H1 (cell line): ENCODE results near the gene DCUN1D4. TPM values are rescaled to one million over a fixed set of nuclear protein-coding genes. Genes with fewer than 3 reads are reported as not detected.

Experiments
- CTCF ChIA-PET: fragments of 300-600 bp; sonication (Branson Sonifier 250); formaldehyde crosslinking; loops from one replicate; lab custom pipeline; 2021; ENCODE audit not compliant: partially characterized antibody; lab: Charles Lee
- POLR2A ChIA-PET: fragments of 300-600 bp; sonication (Branson Sonifier 250); formaldehyde crosslinking; loops from one replicate; lab custom pipeline; 2021; ENCODE audit warnings: inconsistent platforms; ENCODE audit not compliant: partially characterized antibody; lab: Charles Lee
- DNase-seq, 2 experiments: peaks; one replicate each; pipeline versions ENCODE4 v3.0.0 to v3.0.0-alpha.2; 2010 to 2022; ENCODE audit warnings: low spot score in 2 of 2, low read depth in 1 of 2, mixed read lengths in 1 of 2
- FAIRE-seq: peaks from 2 replicates; lab custom pipeline; 2011; peaks lifted over from hg19 to GRCh38; lab: Jason Lieb, UNC
- H2AFZ ChIP-seq: 2 replicates; pipeline ENCODE4 v1.8.1; 2012; ENCODE audit warnings: low read length, inconsistent platforms
- H2AK5ac ChIP-seq: 2 replicates; pipeline ENCODE4 v1.6.1; 2013; ENCODE audit warnings: low read depth, low read length
- H2BK120ac ChIP-seq: replicated peaks from 2 replicates; pipeline ENCODE3; 2013; ENCODE audit warnings: low read depth, low read length, inconsistent platforms
- H2BK12ac ChIP-seq: 2 replicates; pipeline ENCODE4 v1.6.1; 2013; ENCODE audit warnings: low read depth, low read length
- H2BK15ac ChIP-seq: 2 replicates; pipeline ENCODE4 v1.6.1; 2013; ENCODE audit warnings: low read length
- H2BK20ac ChIP-seq: 2 replicates; pipeline ENCODE4 v1.6.1; 2013; ENCODE audit warnings: low read length
- H2BK5ac ChIP-seq: 2 replicates; pipeline ENCODE4 v1.6.1; 2013; ENCODE audit warnings: low read depth, low read length
- H3K14ac ChIP-seq: 2 replicates; pipeline ENCODE4 v1.6.1; 2013; ENCODE audit warnings: inconsistent platforms; ENCODE audit not compliant: insufficient read length
- H3K18ac ChIP-seq: 2 replicates; pipeline ENCODE4 v1.6.1; 2013; ENCODE audit warnings: low read length; ENCODE audit errors: extremely low read depth
- H3K23ac ChIP-seq: 2 replicates; pipeline ENCODE4 v1.6.1; 2013; ENCODE audit warnings: inconsistent platforms; ENCODE audit not compliant: insufficient read length
- H3K23me2 ChIP-seq: 2 replicates; pipeline ENCODE4 v1.6.1; 2013; ENCODE audit warnings: low read depth, low read length
- H3K27ac ChIP-seq: 2 replicates; pipeline ENCODE4 v1.6.1; 2011; ENCODE audit warnings: low read depth, low read length, inconsistent platforms
- H3K27me3 ChIP-seq, 4 experiments: replicated peaks in 1 of 4; 1 replicate in 1 of 4; 2 replicates in 3 of 4; pipeline versions ENCODE4 v1.6.1 to v1.8.1; 2011 to 2013; ENCODE audit warnings: low read length in 3 of 4, mild to moderate bottlenecking in 3 of 4, inconsistent platforms in 2 of 4, mixed read lengths in 2 of 4, moderate library complexity in 1 of 4; ENCODE audit not compliant: control insufficient read depth in 3 of 4, insufficient read depth in 3 of 4; ENCODE audit errors: extremely low read depth in 1 of 4
- H3K36me3 ChIP-seq, 4 experiments: 2 replicates each; pipeline versions ENCODE4 v1.6.1 to v1.8.1; 2011 to 2013; ENCODE audit warnings: mild to moderate bottlenecking in 4 of 4, low read length in 3 of 4, moderate library complexity in 2 of 4, control low read depth in 1 of 4, inconsistent platforms in 1 of 4; ENCODE audit not compliant: insufficient read depth in 4 of 4, control insufficient read depth in 2 of 4
- H3K4ac ChIP-seq: replicated peaks from 2 replicates; pipeline ENCODE3; 2013; ENCODE audit warnings: low read length, low read depth, mixed read lengths, inconsistent platforms; ENCODE audit not compliant: insufficient read length
- H3K4me1 ChIP-seq, 4 experiments: replicated peaks in 1 of 4; 1 replicate in 1 of 4; 2 replicates in 3 of 4; pipeline versions ENCODE4 v1.6.1 to v1.8.1; 2011 to 2013; ENCODE audit warnings: low read length in 3 of 4, inconsistent platforms in 2 of 4, mixed read lengths in 1 of 4; ENCODE audit not compliant: insufficient read depth in 4 of 4, control insufficient read depth in 3 of 4
- H3K4me2 ChIP-seq, 2 experiments: 2 replicates each; pipeline versions ENCODE4 v1.6.1 to v1.8.1; 2011 to 2013; ENCODE audit warnings: low read depth in 2 of 2, low read length in 2 of 2, control low read depth in 1 of 2, inconsistent platforms in 1 of 2, mild to moderate bottlenecking in 1 of 2; ENCODE audit not compliant: insufficient read depth in 1 of 2
- H3K4me3 ChIP-seq, 4 experiments: fragments of 200-600, 300-600 bp in 1 of 4; sonication (generic), shearing (Covaris generic), sonication (Bioruptor Twin) in 1 of 4; 2 replicates each; pipeline versions ENCODE4 v1.5.1 to v1.8.1; 2011 to 2016; ENCODE audit warnings: low read length in 4 of 4, low read depth in 3 of 4, control low read depth in 2 of 4, inconsistent platforms in 2 of 4, mild to moderate bottlenecking in 2 of 4, mixed read lengths in 1 of 4, moderate library complexity in 1 of 4; ENCODE audit not compliant: insufficient read depth in 2 of 4; ENCODE audit errors: extremely low read depth in 1 of 4
- H3K56ac ChIP-seq: replicated peaks from 2 replicates; pipeline ENCODE3; 2013; ENCODE audit warnings: low read depth, mild to moderate bottlenecking, mixed read lengths, low read length, inconsistent platforms; ENCODE audit not compliant: insufficient read length
- H3K79me1 ChIP-seq: 2 replicates; pipeline ENCODE4 v1.6.1; 2013; ENCODE audit warnings: low read depth, low read length, control low read depth
- H3K79me2 ChIP-seq, 2 experiments: 2 replicates each; pipeline versions ENCODE4 v1.6.1 to v1.8.1; 2012 to 2013; ENCODE audit warnings: low read length in 2 of 2, mild to moderate bottlenecking in 2 of 2, inconsistent platforms in 1 of 2; ENCODE audit not compliant: insufficient read depth in 2 of 2, control insufficient read depth in 1 of 2
- H3K9ac ChIP-seq, 4 experiments: replicated peaks in 1 of 4; 1 replicate in 1 of 4; 2 replicates in 3 of 4; pipeline versions ENCODE4 v1.6.1 to v1.8.1; 2011 to 2013; ENCODE audit warnings: low read depth in 3 of 4, low read length in 3 of 4, control low read depth in 2 of 4, mild to moderate bottlenecking in 2 of 4, moderate library complexity in 2 of 4, inconsistent platforms in 1 of 4; ENCODE audit errors: extremely low read depth in 1 of 4
- H3K9me3 ChIP-seq, 2 experiments: 2 replicates each; pipeline versions ENCODE4 v1.6.1 to v1.8.1; 2012 to 2013; ENCODE audit warnings: mild to moderate bottlenecking in 2 of 2, moderate library complexity in 2 of 2, control low read depth in 1 of 2, inconsistent platforms in 1 of 2, low read depth in 1 of 2, low read length in 1 of 2, mixed read lengths in 1 of 2; ENCODE audit not compliant: insufficient read depth in 2 of 2
- H4K20me1 ChIP-seq, 2 experiments: replicated peaks in 1 of 2; 2 replicates each; pipeline versions ENCODE3 to v1.8.1; 2011 to 2013; ENCODE audit warnings: inconsistent platforms in 2 of 2, low read length in 2 of 2, mild to moderate bottlenecking in 1 of 2; ENCODE audit not compliant: insufficient read depth in 2 of 2, control insufficient read depth in 1 of 2
- H4K5ac ChIP-seq: 2 replicates; pipeline ENCODE4 v1.6.1; 2013; ENCODE audit warnings: low read length, low read depth, mixed read lengths, inconsistent platforms; ENCODE audit not compliant: insufficient read length
- H4K8ac ChIP-seq: 2 replicates; pipeline ENCODE4 v1.8.0; 2013; ENCODE audit warnings: mild to moderate bottlenecking, moderate library complexity, low read length, inconsistent platforms; ENCODE audit not compliant: insufficient read depth; ENCODE audit errors: extremely low read depth
- H4K91ac ChIP-seq: replicated peaks from 2 replicates; pipeline ENCODE3; 2013; ENCODE audit warnings: low read length, mixed read lengths, inconsistent platforms; ENCODE audit not compliant: insufficient read length
- FOSL1 ChIP-seq: IDR thresholded peaks from 2 replicates; pipeline ENCODE4 v1.6.1; 2011; ENCODE audit warnings: mild to moderate bottlenecking, low read depth, low read length, moderate library complexity; ENCODE audit not compliant: insufficient read depth
- GABPA ChIP-seq: IDR thresholded peaks from 2 replicates; pipeline ENCODE4 v1.6.1; 2011; ENCODE audit warnings: mild to moderate bottlenecking, low read length, moderate library complexity, borderline replicate concordance; ENCODE audit not compliant: insufficient read depth
- HDAC6 ChIP-seq: IDR thresholded peaks from one replicate; pipeline ENCODE4 v1.7.1; 2012; ENCODE audit warnings: low read depth, mild to moderate bottlenecking, inconsistent platforms, low read length, moderate library complexity
- JUND ChIP-seq: IDR thresholded peaks from 2 replicates; pipeline ENCODE4 v1.6.1; 2011; ENCODE audit warnings: mild to moderate bottlenecking, improper control_type of control experiment, low read length
- RFX5 ChIP-seq: IDR thresholded peaks from 2 replicates; pipeline ENCODE4 v1.6.1; 2011; ENCODE audit warnings: low read depth, low read length, improper control_type of control experiment, borderline replicate concordance
- SP2 ChIP-seq: IDR thresholded peaks from 2 replicates; pipeline ENCODE4 v1.6.1; 2012; ENCODE audit warnings: mild to moderate bottlenecking, low read length, inconsistent platforms
- TEAD4 ChIP-seq: IDR thresholded peaks from 2 replicates; pipeline ENCODE4 v1.6.1; 2012; ENCODE audit warnings: low read depth, low read length, inconsistent platforms, mixed read lengths
- WGBS, 2 experiments: shearing (Covaris generic) in 1 of 2; methylation state at CpG; one replicate each; pipeline versions ENCODE4 v1.1.6 to v1.1.7; 2013 to 2015; ENCODE audit warnings: low lambda C conversion rate in 2 of 2, mixed read lengths in 2 of 2, inconsistent platforms in 1 of 2, low coverage in 1 of 2, missing lambda C conversion rate in 1 of 2; ENCODE audit not compliant: insufficient replicate concordance in 2 of 2, insufficient coverage in 1 of 2, insufficient read length in 1 of 2; ENCODE audit errors: extremely low coverage in 1 of 2, missing lambda C conversion rate in 1 of 2; 5-methylcytosine and 5-hydroxymethylcytosine counted together
- polyA plus RNA-seq, 7 experiments: library from polyadenylated mRNA; depleted of rRNA in 3 of 7; stranded (reverse) in 5 of 7; unstranded in 2 of 7; fragments of >200 nt in 5 of 7; fragments of 200-250 nt in 2 of 7; gene quantifications; 1 replicate in 5 of 7; 2 replicates in 1 of 7; 4 replicates in 1 of 7; pipeline versions ENCODE4 v1.2.1 to v1.2.3, GENCODE V29; 2011 to 2013; ENCODE audit warnings: missing spikeins in 2 of 7, mixed read lengths in 2 of 7
- total RNA-seq: library from RNA; stranded (reverse); fragmentation: NEBNext Ultra II Directional; extraction: Animal tissue kit (Norgen Biotek cat#: 25700); gene quantifications from 2 replicates; pipeline ENCODE4 v1.2.1, GENCODE V29; 2021

DCUN1D4 gene
- total and polyA plus RNA-seq, 2 of the 8 experiments (the other 6 are each of a cell fraction or from before 2014, with no cell fraction given) = 22.9 to 55.9 TPM

- Histone ChIP-seq H4K91ac (no peak overlapping the region), H3K23ac (no peak overlapping the region), H3K79me1 (peaks cover 6% of the 10 kb centered on the region), H3K18ac (no peak overlapping the region), H3K79me2 (peaks cover 6 to 59% of the 10 kb centered on the region in 2 experiments; a peak in 3 of 4 replicates), H3K27me3 (no peaks in the 10 kb centered on the region), H3K4me1 (peaks cover 0 to 4% (median 3%) of the 10 kb centered on the region in 4 experiments; a peak in 4 of 7 replicates), H3K27ac (no peak overlapping the region), H2BK15ac (no peak overlapping the region), H3K36me3 (peaks cover 7 to 39% (median 19%) of the 10 kb centered on the region in 4 experiments; a peak in 7 of 8 replicates), H3K23me2 (no peaks in the 10 kb centered on the region), H2BK12ac (no peak overlapping the region), H4K8ac (no peak overlapping the region; the same call in 1 of the 2 replicates), H3K56ac (no peak overlapping the region), H2BK20ac (no peak overlapping the region), H2AFZ (no peak overlapping the region), H3K14ac (no peak overlapping the region), H3K4ac (no peak overlapping the region), H2BK5ac (no peak overlapping the region), H2AK5ac (no peak overlapping the region), H3K4me3 (no peak overlapping the region), H3K4me2 (no peak overlapping the region), H3K9me3 (no peaks in the 10 kb centered on the region), H4K5ac (no peak overlapping the region), H2BK120ac (no peak overlapping the region), H3K9ac (no peak overlapping the region), H4K20me1 (peaks cover 7 to 8% of the 10 kb centered on the region in 2 experiments)
- no peak for TF ChIP-seq FOSL1
- TF ChIP-seq JUND = no peak
- TF ChIP-seq RFX5 = no peak
- no peak for TF ChIP-seq HDAC6
- no peak for TF ChIP-seq SP2
- no peak for TF ChIP-seq TEAD4
- TF ChIP-seq GABPA = no peak
- WGBS, 2 experiments = 83% methylated on average over 1 of the region's 1 CpG; no CpG with 5 or more reads in 1 of the 2 experiments
- FAIRE-seq (no peak), DNase-seq (no peak)
- CTCF ChIA-PET = interaction anchor here (0.8 to 3.3 kb wide), 2 partner anchors 24 to 30 kb away, joined by 3 to 12 read pairs; no protein-coding TSS in a partner anchor
- POLR2A ChIA-PET = interaction anchor here (0.7 to 1.6 kb wide), 3 partner anchors 17 to 20 kb away, joined by 4 to 5 read pairs (median 4); no protein-coding TSS in a partner anchor
Measured at GRCh38 chr4:51862199-51862598, 19.2 kb downstream of the DCUN1D4 start.
